ENCODE measurements around the gene CXXC1.
"Not testable (repeated sequence)": the region's sequence is repeated elsewhere in the genome, so short reads cannot be mapped to it uniquely, and the experiment has no call there.

Gene CXXC1

GRCh38 chr18:50275503-50276036, 11.9 kb downstream of the CXXC1 start:
- no peak for DNase-seq

- no peak for DNase-seq
Observed at GRCh38 chr18:50274941-50275340, 12.6 kb downstream of the CXXC1 start.

- no peak for DNase-seq
Observed at GRCh38 chr18:50274044-50274442, 13.4 kb downstream of the CXXC1 start.

- DNase-seq = no peak
Observed at GRCh38 chr18:50273203-50274043, 14.1 kb downstream of the CXXC1 start.

- DNase-seq = no peak
Observed at GRCh38 chr18:50272568-50272967, 14.9 kb downstream of the CXXC1 start.

- DNase-seq = peak; percentile 70
Observed at GRCh38 chr18:50268022-50268747, 19.3 kb downstream of the CXXC1 start.

- peak; percentile 82 for DNase-seq
Observed at GRCh38 chr18:50266248-50266704, 21.2 kb downstream of the CXXC1 start, which contains the start of gene CFAP53. Gene CFAP53, minus strand, starts transcription at chr18:50266495. Its CDS starts 91 bp downstream, at chr18:50266404.

GRCh38 chr18:50262977-50263376, 24.5 kb downstream of the CXXC1 start:
- no peak for DNase-seq

- DNase-seq = no peak
Observed at GRCh38 chr18:50250935-50251334, 36.6 kb downstream of the CXXC1 start.

GRCh38 chr18:50249576-50249975, 37.9 kb downstream of the CXXC1 start:
- no peak for DNase-seq

- DNase-seq = no peak
Observed at GRCh38 chr18:50247561-50247960, 39.9 kb downstream of the CXXC1 start.

GRCh38 chr18:50241768-50242167, 45.7 kb downstream of the CXXC1 start:
- DNase-seq = not testable (repeated sequence)

- no peak for DNase-seq
Observed at GRCh38 chr18:50240080-50240563, 47.4 kb downstream of the CXXC1 start.

- no peak for DNase-seq
Observed at GRCh38 chr18:50232419-50232818, 55.1 kb downstream of the CXXC1 start.

All from right kidney (tissue), 1 donor.